AG04449 (cell line): Measurements from ENCODE around the gene JAKMIP2.

Source experiments
- CTCF ChIA-PET: fragments of 350-600 bp; formaldehyde crosslinking; extraction: SDS; loops from one replicate; lab custom pipeline; 2021; ENCODE audit warnings: antibody characterized with exemption; lab: Yijun Ruan, JAX
- POLR2A ChIA-PET: fragments of 400-600, 350-600 bp; formaldehyde crosslinking; extraction: SDS; loops from one replicate; lab custom pipeline; 2020; ENCODE audit warnings: antibody characterized with exemption, inconsistent platforms; lab: Yijun Ruan, JAX
- DNase-seq: peaks from one replicate; pipeline ENCODE4 v3.0.0-alpha.2; 2010; ENCODE audit warnings: low read depth, low spot score
- H3K4me3 ChIP-seq: 2 replicates; pipeline ENCODE4 v1.5.1; 2011; ENCODE audit warnings: low read depth, mild to moderate bottlenecking, control low read depth, low read length
- TF ChIP-seq, protein P1 (sequence below): IDR thresholded peaks from one replicate; pipeline ENCODE4 v1.5.1; 2011; ENCODE audit warnings: mild to moderate bottlenecking, moderate library complexity, low read length, control low read depth, inconsistent platforms; ENCODE audit not compliant: insufficient read depth; ENCODE audit errors: missing control alignments

JAKMIP2 gene

DNA sequence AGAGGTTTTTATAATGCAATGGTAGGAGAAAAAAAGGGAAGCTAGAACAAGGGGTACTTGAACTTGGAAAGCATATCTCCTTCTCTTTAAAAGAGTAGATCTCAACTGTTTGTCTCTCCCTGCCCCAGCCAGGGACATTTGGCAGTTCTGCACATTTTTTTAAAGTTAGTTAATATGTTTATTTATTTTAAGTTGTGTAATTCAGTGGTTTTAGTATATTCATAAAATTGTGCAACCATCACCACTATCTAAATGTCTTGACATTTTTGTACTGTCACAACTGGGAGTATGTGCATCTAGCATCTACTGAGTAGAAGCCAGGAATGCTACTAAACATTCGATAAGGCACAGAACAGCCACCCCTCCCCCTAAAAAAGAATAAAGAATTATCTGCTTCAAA, 169.2 kb downstream of the JAKMIP2 start:
- H3K4me3 ChIP-seq, result no peak overlapping the region
- POLR2A ChIA-PET, result no interaction called here
- no peak for DNase-seq
- TF ChIP-seq, protein P1, sequence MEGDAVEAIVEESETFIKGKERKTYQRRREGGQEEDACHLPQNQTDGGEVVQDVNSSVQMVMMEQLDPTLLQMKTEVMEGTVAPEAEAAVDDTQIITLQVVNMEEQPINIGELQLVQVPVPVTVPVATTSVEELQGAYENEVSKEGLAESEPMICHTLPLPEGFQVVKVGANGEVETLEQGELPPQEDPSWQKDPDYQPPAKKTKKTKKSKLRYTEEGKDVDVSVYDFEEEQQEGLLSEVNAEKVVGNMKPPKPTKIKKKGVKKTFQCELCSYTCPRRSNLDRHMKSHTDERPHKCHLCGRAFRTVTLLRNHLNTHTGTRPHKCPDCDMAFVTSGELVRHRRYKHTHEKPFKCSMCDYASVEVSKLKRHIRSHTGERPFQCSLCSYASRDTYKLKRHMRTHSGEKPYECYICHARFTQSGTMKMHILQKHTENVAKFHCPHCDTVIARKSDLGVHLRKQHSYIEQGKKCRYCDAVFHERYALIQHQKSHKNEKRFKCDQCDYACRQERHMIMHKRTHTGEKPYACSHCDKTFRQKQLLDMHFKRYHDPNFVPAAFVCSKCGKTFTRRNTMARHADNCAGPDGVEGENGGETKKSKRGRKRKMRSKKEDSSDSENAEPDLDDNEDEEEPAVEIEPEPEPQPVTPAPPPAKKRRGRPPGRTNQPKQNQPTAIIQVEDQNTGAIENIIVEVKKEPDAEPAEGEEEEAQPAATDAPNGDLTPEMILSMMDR, result no peak
- CTCF ChIA-PET, result no interaction called here

DNA sequence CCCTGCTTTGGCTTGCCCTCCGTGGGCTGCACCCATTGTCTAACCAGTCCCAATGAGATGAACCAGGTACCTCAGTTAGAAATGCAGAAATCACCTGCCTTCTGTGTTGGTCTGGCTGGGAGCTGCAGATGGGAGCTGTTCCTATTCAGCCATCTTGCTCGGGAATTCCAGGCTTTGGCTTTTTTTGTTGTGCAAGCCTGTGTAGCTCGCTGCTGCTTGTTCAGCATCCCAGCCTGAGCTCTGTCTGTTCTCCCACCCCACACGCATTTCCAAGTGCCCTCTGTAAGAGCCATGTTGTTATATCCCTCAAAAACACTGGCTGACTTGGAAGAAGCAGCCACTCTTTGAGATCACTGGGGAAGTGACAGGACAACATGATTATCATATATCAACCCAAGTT, 171.0 kb downstream of the JAKMIP2 start:
- ChIA-PET CTCF (no interaction called here), POLR2A (no interaction called here)
- no peak for DNase-seq
- TF ChIP-seq, protein P1, result no peak
- H3K4me3 ChIP-seq, result no peak overlapping the region

DNA sequence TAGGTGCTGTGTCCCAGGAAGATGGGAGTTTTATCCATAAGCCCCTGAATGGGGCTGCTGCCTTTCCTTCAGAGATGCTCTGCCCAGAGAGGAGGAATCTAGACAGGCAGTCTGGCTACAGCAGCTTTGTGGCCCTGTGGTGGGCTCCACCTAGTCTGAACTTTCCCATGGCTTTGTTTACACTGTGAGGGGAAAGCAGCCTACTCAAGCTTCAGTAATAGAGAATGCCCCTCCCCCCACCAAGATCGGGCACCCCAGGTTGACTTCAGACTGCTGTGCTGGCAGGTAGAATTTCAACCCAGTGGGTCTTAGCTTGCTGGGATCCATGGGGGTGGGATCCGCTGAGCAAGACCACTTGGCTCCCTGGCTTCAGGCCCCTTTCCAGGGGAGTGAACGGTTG, 171.7 kb downstream of the JAKMIP2 start:
- DNase-seq, result no peak
- CTCF ChIA-PET, result no interaction called here
- TF ChIP-seq, protein P1, result no peak
- no peak overlapping the region for H3K4me3 ChIP-seq
- POLR2A ChIA-PET, result no interaction called here

DNA sequence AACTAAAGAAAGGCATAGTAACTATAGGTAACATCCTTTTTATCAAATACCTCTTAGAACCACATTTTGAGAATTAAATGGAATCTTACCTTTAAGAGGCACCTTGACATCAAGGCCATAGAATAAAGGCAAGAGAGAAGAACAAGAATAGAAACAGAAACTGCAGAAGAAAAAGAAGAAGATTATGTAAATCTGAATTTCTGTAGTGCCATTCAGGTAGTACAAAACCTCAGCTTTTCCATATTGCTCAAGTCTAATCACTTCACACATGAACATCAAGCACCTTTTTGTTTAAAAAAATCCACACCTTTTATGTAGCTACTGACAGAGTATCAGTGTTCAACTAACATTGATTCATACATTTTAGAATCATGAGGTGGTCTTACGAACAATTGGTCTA, 180.9 kb downstream of the JAKMIP2 start:
- no peak for DNase-seq
- ChIA-PET CTCF (interaction anchor here (1.0 kb wide), 1 partner anchor 23 kb away, joined by 4 read pairs; no protein-coding TSS in a partner anchor), POLR2A (no interaction called here)
- no peak overlapping the region for H3K4me3 ChIP-seq
- TF ChIP-seq, protein P1, result no peak

DNA sequence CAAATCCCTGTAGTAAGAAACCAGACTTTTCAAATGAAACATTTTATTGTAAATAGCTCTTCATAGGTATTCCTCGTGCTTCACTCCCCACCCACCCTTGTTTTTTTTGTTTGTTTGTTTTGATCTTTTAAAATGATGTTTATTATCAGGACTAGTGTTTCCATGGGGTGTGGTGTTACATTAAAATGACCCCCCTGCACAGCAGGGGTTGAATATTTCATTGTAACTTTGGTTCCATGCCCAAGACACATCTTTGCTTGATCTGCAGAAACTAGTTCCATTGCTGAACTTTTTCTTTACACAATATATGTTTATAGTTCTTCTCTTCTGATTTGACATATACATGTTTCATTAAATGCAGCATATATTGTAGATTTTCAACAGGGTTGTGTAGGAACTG, 191.4 kb downstream of the JAKMIP2 start:
- POLR2A ChIA-PET, result interaction anchor here (0.7 kb wide), 1 partner anchor 1257 kb away, joined by 3 read pairs; no protein-coding TSS in a partner anchor
- CTCF ChIA-PET, result interaction anchor here (3.9 kb wide), 1 partner anchor 14 kb away, joined by 22 read pairs; no protein-coding TSS in a partner anchor
- no peak for DNase-seq
- TF ChIP-seq, protein P1, result no peak
- H3K4me3 ChIP-seq, result no peak overlapping the region

DNA sequence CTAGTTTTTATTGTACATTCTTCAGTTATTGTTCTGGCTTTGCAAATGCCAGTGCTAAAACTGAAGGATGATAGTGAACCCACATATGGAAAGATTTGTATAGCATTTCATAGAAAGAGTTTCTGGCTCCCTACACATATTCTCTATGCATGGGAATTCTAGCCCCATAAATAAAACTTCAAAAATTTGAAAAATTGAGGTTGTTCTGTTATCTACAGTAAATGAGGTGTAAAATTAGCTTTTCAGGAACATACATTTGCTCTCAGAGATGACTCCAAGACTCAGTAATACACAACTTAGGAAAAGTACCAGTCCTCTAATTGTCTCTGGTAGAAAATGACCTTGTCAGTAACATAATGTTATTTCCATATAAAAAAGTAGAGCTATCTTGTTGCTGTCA, 192.4 kb downstream of the JAKMIP2 start:
- DNase-seq, result no peak
- CTCF ChIA-PET, result interaction anchor here (3.9 kb wide), 1 partner anchor 13 kb away, joined by 22 read pairs; no protein-coding TSS in a partner anchor
- H3K4me3 ChIP-seq, result no peak overlapping the region
- POLR2A ChIA-PET, result no interaction called here
- TF ChIP-seq, protein P1, result no peak
